Stimulated activated CD4-positive, alpha-beta T cell treated with anti-CD3 and anti-CD28 coated beads, Interleukin-15, amount 100 ng/mL, for 1 hour (primary cell): ENCODE data around the gene SLC3A2.
"Not testable (repeated sequence)": the region's sequence is repeated elsewhere in the genome, so short reads cannot be mapped to it uniquely, and the experiment has no call there.

Experiments
- DNase-seq, 2 donors: peaks; one replicate each; pipeline ENCODE4 v3.0.0-alpha.2; 2020; ENCODE audit warnings: low read depth in 1 of 2, low spot score in 1 of 2

SLC3A2 gene

DNA sequence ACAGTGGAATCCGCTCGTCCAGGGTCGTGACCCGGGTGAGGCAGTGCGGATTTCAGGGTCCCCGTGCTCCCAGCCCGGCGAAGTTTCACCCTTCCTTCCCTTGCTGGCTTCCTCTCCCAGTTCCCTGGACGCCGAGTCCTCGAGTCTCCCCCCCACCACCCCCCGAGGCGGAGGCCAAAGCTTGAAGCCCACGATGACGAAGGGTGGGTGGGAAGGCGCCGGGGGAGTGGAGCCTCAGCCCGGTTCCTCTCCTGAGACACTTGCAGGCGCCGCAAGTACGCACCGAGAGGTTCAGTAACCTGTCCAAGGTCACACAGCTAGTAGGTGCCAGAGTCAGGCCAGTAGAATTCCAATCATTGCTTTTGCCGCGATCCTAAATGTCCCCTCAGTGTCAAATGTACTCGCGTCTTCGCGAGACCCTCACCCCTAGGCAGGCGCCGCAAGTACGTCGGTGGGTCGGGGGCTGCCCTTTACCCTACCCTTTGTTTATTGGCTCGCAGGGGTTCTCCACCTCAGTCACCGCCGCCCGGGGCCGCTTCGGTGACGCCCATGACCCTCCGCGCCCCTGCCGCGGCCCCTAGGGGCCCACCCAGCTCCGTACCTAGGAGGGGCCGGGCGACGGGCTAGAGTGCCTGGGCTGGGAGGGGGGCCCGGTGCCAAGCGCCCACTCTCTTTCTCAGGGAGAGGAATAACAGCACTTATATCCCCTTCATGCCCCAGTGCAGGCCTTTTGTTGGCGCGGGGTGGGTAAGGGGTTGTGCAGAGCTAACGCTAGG, 46.2 kb downstream of the SLC3A2 start:
- DNase-seq = no peak

DNA sequence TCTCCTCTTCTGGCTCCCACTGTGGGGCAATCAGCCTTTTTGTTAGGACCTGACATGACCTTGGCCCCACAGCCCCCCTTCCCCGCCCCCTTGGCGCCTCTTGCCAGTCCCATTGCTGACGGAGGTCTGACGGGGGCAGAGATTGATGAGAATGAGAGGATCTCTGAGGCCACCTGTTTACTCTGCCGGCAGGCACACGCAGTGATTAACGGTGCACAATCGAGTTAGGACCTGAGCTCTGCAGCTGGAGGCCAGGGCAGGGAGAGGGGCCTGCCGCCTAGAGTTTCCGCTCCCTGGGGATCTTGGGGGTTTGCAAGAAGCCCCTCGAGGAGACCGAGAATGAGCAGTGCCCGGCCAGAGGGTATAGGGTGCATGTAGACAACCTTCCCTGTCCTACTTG, 47.3 kb downstream of the SLC3A2 start:
- DNase-seq = no peak

DNA sequence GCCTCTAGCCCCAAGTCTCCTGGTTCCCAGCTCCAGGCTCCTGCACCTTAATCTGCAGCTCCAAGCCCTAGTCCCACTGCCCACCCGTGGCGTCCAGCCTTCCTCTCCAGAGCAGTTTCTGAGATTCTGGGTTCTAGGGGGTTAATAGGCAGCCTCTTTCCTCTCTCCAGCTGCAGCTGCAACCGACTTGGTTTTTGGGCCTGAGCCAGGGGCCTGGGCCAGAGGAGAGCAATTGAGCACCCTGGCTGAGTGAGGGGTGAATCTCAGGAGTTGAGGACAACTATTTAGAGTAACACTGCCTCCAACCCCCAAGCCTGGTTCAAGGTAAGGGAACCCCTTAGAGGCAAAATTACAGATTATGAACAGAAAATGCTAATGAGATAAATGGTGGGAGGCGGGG, 49.5 kb downstream of the SLC3A2 start:
- DNase-seq = no peak

DNA sequence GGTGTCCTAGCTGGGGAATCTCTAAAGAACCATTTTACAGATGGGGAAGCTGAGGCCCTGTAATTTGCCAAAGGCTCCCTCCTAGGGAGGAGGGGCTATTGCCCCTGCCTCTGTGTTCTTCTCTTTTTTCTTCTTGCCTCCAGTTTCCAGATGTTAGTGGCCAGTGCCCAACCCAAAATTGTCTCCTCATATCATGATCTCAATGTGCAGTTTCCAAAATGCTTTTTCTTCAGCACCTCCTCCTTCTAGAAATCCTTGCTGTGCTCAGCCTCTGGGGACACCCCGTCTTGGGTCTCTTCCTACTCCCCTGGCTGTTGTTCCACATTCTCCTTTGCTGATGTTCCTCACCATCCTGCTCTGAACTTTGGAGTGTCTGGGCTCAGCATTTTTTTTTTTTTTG, 50.0 kb downstream of the SLC3A2 start:
- DNase-seq = no peak

DNA sequence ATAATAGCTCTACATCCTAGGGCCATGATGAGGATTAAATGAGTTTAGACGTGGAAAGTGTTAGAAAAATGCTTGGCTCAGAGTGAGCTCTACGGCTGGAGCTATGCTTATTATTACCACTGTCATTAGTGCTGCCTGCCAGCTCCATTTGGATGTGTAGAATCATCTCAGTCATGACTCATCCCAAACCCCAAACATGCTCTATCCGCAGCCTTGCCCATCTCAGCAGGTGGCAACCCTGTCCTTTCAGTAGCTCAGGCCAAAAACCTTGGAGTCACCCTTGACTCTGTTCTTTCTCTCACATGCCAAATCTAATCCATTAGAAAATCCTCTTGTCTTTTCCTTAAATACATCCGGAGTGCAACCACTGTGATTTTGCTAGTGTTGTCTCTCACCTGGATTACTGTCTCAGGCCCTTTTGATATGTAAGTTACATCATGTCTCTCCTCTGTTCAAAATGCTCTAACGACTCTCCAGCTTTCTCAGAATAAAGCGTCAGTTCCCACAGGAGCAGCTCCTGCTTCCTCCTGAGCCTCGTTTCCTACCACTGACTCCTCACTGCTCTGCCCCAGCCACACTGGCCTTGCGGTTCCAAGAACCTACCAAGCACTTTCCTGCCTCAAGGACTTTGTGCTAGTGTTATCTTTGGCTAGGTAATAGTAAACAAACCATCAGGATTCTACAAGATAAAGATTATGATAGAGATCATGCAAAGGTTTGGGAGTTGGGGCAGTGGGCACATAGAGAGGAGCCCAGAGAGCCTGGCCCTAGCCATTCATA, 51.0 kb downstream of the SLC3A2 start:
- no peak for DNase-seq

DNA sequence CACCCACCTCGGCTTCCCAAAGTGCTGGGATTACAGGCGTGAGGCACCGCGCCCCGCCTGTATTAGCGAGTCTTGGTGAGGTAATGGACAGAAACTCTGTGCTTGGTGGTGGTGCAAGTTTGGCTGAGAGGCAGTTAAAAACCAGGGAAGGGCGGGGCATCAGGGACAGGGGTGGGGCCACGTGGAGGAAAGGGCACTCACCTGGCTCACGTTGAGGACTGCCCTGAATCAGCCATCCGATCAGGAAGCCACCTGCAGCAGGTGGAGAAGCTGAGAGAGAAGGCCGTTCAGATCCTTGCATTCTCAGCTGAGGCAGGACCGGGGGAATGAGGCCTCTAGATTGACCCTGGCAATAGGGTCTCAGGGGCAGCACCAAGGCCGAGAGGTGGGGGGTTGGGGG, 52.6 kb downstream of the SLC3A2 start:
- DNase-seq = no peak

DNA sequence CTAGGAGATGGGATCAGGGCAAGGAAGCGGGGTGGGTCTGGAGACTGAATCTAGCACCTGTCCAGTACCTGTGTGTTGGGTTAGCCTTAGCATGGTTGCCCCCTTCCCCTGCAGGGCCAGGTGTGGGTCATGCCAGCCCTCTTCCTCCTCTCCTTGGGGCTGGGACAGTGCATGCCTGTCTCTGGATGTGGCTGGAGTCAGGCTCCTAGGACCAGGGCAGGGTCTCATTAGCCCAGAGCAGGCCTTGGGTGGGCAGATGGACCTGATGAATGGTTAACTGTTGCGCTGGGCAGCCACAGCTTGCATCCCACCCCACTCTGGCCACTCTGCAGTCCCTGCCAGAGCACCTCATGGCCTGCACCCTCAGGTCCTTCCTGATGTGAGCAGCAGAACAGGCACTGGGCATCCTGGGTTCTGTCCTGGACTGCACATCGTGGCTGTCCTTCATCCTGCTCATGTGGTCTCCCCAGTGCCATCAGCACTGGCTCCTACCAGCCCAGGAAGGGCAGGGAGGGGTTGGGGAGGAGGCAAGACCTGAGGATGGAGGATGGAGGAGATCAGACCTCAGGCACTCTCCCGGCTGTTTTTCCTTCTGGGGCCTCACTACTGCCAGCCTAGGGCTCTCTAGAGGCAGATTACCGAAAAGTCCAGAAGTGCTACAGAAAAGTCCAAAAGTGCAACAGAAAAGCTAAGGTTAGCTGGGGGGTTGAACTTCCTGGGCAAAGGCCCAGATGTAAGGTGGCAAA, 53.2 kb downstream of the SLC3A2 start:
- no peak for DNase-seq

DNA sequence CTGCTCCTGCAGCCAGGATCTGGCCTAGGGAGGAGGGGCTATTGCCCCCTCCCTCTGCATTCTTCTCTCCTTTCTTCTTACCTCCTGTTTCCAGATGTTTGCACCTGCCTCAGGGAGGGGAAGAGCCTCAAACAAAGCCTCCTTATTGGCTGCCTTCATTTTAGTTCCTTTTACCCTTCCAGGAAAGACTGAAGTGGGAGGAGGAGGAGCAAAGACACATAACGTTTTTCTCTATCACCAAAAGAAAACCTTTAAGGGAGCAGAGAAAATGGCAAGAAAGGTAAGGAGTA, 53.7 kb downstream of the SLC3A2 start:
- DNase-seq = no peak

DNA sequence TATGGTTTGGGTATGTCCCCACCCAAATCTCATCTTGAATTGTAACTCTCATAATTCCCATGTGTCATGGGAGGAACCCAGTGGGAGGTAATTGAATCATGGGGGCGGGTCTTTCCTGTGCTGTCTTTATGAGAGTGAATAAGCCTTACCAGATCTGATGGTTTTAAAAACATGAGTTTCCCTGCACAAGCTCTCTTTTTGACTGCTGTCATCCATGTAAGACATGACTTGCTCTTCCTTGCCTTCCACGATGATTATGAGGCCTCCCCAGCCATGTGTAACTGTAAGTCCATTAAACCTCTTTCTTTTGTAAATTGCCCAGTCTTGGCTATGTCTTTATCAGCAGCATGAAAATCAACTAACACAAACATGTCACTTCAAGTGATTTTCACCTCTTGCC, 56.8 kb downstream of the SLC3A2 start:
- not testable (repeated sequence) for DNase-seq
